GM12872 (cell line): ENCODE results near the gene MIEF2.

Source experiments
- CTCF ChIP-seq: IDR thresholded peaks from 3 replicates; pipeline ENCODE4 v1.5.1; 2011; ENCODE audit warnings: low read depth, mild to moderate bottlenecking, low read length, moderate library complexity; ENCODE audit not compliant: insufficient read depth

MIEF2 gene

GRCh38 chr17:18261146-18261515 lies 669 bp downstream of the MIEF2 start:
- TF ChIP-seq CTCF: no peak

GRCh38 chr17:18261659-18262058 lies 1.2 kb downstream of the MIEF2 start:
- TF ChIP-seq CTCF: no peak

- no peak for TF ChIP-seq CTCF
Observed at GRCh38 chr17:18262111-18262510, 1.6 kb downstream of the MIEF2 start.

- no peak for TF ChIP-seq CTCF
Observed at GRCh38 chr17:18262641-18263040, 2.2 kb downstream of the MIEF2 start.

- no peak for TF ChIP-seq CTCF
Observed at GRCh38 chr17:18263885-18264682, 3.6 kb downstream of the MIEF2 start.

GRCh38 chr17:18267366-18267765 lies 6.9 kb downstream of the MIEF2 start:
- TF ChIP-seq CTCF: no peak

- TF ChIP-seq CTCF: no peak
Observed at GRCh38 chr17:18267927-18268711, 7.7 kb downstream of the MIEF2 start.
